Measurements from ENCODE around the gene DYSF. TPM values are rescaled to one million over a fixed set of nuclear protein-coding genes. Genes with fewer than 3 reads are reported as not detected.

The DYSF gene
- total RNA-seq, 1 donor, result 3.5 TPM

- TF ChIP-seq, protein P1, sequence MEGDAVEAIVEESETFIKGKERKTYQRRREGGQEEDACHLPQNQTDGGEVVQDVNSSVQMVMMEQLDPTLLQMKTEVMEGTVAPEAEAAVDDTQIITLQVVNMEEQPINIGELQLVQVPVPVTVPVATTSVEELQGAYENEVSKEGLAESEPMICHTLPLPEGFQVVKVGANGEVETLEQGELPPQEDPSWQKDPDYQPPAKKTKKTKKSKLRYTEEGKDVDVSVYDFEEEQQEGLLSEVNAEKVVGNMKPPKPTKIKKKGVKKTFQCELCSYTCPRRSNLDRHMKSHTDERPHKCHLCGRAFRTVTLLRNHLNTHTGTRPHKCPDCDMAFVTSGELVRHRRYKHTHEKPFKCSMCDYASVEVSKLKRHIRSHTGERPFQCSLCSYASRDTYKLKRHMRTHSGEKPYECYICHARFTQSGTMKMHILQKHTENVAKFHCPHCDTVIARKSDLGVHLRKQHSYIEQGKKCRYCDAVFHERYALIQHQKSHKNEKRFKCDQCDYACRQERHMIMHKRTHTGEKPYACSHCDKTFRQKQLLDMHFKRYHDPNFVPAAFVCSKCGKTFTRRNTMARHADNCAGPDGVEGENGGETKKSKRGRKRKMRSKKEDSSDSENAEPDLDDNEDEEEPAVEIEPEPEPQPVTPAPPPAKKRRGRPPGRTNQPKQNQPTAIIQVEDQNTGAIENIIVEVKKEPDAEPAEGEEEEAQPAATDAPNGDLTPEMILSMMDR (IDR thresholded peaks at IDR 0.05; ENCODE audit: insufficient read depth, low read depth, low read length), result no peak
- DNase-seq (ENCODE audit: low read depth), result no peak
- no peak overlapping the region for H3K4me3 ChIP-seq (ENCODE audit: low read depth, low read length)
These were observed 142.7 kb downstream of the DYSF start for GRCh38 chr2:71596011-71596410.

DNA sequence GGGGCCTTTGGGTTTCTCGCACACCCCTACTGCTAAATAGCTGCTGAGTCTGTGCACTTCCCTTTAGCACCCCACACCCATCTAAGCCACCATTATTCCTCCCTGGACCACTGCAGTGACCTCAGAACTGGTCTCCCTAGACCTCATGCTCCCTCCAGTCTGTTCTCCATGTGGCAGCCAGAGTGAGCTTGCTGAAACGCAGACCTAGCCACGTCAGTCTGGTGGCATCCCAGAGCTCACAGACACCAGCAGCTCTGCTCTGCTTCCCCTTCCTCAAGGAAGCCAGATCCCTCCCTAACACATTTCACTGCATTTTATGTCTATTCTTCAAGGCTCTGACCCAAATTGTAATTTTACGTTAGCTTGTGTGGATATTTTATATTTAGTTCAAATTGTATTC, 144.4 kb downstream of the DYSF start:
- H3K4me3 ChIP-seq (ENCODE audit: low read depth, low read length), result no peak overlapping the region
- TF ChIP-seq, protein P1 (IDR thresholded peaks at IDR 0.05; ENCODE audit: insufficient read depth, low read depth, low read length), result no peak
- no peak for DNase-seq (ENCODE audit: low read depth)

DNA sequence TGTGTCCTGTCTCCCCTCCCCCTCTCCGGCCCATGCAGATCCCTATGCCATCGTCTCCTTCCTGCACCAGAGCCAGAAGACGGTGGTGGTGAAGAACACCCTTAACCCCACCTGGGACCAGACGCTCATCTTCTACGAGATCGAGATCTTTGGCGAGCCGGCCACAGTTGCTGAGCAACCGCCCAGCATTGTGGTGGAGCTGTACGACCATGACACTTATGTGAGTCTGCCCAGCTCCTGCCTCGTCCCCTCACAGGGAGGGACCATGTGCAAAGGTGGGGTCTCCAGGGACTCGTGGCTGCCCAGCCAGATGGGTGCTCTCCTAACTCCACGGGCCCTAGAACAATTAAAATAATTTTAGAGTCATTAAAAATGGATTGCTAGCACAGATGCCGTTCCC, 145.2 kb downstream of the DYSF start:
- TF ChIP-seq, protein P1 (IDR thresholded peaks at IDR 0.05; ENCODE audit: insufficient read depth, low read depth, low read length), result no peak
- no peak for DNase-seq (ENCODE audit: low read depth)

GRCh38 chr2:71599038-71599437, 145.7 kb downstream of the DYSF start:
- DNase-seq (ENCODE audit: low read depth), result no peak
- H3K4me3 ChIP-seq (ENCODE audit: low read depth, low read length), result no peak overlapping the region
- TF ChIP-seq, protein P1 (IDR thresholded peaks at IDR 0.05; ENCODE audit: insufficient read depth, low read depth, low read length), result no peak

More for the DNA sequence above, 145.2 kb downstream of the DYSF start:
- no peak overlapping the region for H3K4me3 ChIP-seq (ENCODE audit: low read depth, low read length)

DNA sequence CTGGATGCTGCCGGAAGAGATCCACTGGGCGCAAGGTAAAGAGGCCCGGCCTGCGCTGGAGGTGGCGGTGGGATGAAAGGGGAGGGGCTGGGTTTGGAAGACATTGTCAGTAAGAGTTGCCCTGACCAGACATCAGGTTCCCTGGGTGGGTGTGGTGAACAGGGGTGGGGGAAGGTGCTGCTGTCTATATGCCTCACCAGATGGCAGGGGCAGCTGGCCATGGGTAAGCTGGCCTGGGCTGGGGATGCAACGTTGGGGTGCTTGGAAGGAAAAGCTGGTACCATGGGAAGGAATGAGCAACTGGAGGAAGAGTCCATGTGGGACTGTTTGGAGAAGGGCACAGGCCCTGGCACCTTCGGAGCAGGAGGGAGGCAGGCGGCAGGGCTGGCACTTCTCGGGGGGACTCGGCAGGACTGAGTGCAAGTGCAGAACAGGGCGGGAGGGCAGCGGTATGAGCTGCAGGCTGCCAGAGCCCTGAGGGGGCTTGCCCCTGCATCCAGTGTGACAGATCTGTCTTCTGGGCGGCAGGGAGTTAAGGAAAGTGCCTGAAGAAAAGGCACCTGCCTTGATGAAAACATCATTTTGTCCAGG, 146.4 kb downstream of the DYSF start:
- TF ChIP-seq, protein P1 (IDR thresholded peaks at IDR 0.05; ENCODE audit: insufficient read depth, low read depth, low read length), result no peak
- no peak overlapping the region for H3K4me3 ChIP-seq (ENCODE audit: low read depth, low read length)
- DNase-seq (ENCODE audit: low read depth), result no peak

- no peak overlapping the region for H3K4me3 ChIP-seq (ENCODE audit: low read depth, low read length)
- no peak for DNase-seq (ENCODE audit: low read depth)
These were observed 147.2 kb downstream of the DYSF start for GRCh38 chr2:71600555-71600954.

More at GRCh38 chr2:71600555-71600954, 147.2 kb downstream of the DYSF start:
- TF ChIP-seq, protein P1 (IDR thresholded peaks at IDR 0.05; ENCODE audit: insufficient read depth, low read depth, low read length), result no peak
